ENCODE measurements around the gene FBXW4.

GRCh38 chr10:101647255-101647654 is 47.7 kb downstream of the FBXW4 start:
- TF ChIP-seq CTCF (IDR thresholded peaks at IDR 0.05) (no peak), POLR2AphosphoS5 (IDR thresholded peaks at IDR 0.05) (no peak), POLR2A (IDR thresholded peaks at IDR 0.05) (no peak)

Measured in suprapubic skin (tissue), 4 donors.